ENCODE results near the gene APBB1IP. TPM values are rescaled to one million over a fixed set of nuclear protein-coding genes. Genes with fewer than 3 reads are reported as not detected.

APBB1IP gene

DNA sequence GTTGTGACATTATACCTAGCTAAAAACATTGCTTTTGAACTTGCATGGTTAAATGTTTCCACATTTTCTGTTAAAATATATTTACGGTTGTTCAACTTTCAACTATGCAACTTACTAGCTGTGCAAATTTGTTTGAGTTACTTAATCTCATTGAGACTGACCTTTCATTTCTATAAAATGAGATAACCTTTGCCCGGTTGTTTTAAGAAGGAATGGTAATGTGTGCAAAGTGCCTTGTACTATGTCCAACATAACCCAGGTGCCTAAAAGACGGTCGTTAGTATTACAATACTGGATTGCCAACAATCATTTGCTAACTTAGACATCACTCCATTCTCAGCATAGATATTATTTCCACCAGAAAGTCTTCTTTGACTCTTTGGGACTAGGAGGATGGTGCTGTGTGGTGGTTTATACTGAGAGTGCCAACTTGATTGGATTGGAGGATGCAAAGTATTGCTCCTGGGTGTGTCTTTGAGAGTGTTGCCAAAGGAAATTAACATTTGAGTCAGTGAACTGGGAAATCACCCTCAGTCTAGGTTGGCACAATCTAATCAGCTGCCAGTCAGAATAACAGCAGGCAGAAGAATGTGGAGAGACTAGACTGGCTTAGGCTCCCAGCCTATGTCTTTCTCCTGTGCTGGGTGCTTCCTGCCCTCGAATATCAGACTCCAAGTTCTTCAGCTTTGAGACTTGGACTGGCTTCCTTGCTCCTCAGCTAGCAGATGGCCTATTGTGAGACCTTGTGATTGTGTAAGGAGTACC, 174.2 kb downstream of the APBB1IP start:
- H3K4ac ChIP-seq (ENCODE audit: low read length) = no peak overlapping the region
- H3K4me3 ChIP-seq (ENCODE audit: low read length in 2 of 2) = no peak overlapping the region
- H4K8ac ChIP-seq (ENCODE audit: low read depth, low read length) = no peak overlapping the region
- no peaks in the 10 kb centered on the region for H3K4me1 ChIP-seq (ENCODE audit: control insufficient read depth in 2 of 2, insufficient read depth in 1 of 2, low read depth in 1 of 2, low read length in 2 of 2)
- DNase-seq (ENCODE audit: low spot score) = no peak
- H3K9ac ChIP-seq (ENCODE audit: low read depth, low read length, poor library complexity) = no peak overlapping the region
- H3K18ac ChIP-seq (ENCODE audit: low read length) = no peak overlapping the region
- no peaks in the 10 kb centered on the region for H3K9me3 ChIP-seq (replicated peaks in 1 of 2; ENCODE audit: control insufficient read depth in 2 of 2, insufficient read depth in 1 of 2, low read depth in 1 of 2, low read length in 2 of 2)
- H3K14ac ChIP-seq (ENCODE audit: low read length) = no peak overlapping the region
- H3K4me2 ChIP-seq (ENCODE audit: insufficient read depth, low read length, poor library complexity, severe bottlenecking) = no peak overlapping the region
- H2BK5ac ChIP-seq (ENCODE audit: low read length) = no peak overlapping the region
- H3K23ac ChIP-seq (ENCODE audit: low read depth, low read length, poor library complexity) = no peak overlapping the region
- no CpG with 5 or more reads among the region's 5 CpGs for WGBS, 2 donors (ENCODE audit: extremely low coverage in 2 of 2, insufficient read length in 2 of 2, insufficient replicate concordance in 1 of 2)
- no peak overlapping the region for H2AFZ ChIP-seq (ENCODE audit: low read length)
- no peak overlapping the region for H3K27ac ChIP-seq (replicated peaks; ENCODE audit: low read length)
- H2BK120ac ChIP-seq (ENCODE audit: low read depth, low read length) = no peak overlapping the region
- H4K91ac ChIP-seq (ENCODE audit: low read depth, low read length, poor library complexity) = no peak overlapping the region
- no peak overlapping the region for H2AK5ac ChIP-seq (ENCODE audit: low read depth, low read length)
- no peak overlapping the region for H2BK12ac ChIP-seq (ENCODE audit: low read length)
- H3K36me3 ChIP-seq (replicated peaks in 1 of 2; ENCODE audit: control insufficient read depth in 2 of 2, insufficient read depth in 2 of 2, low read length in 2 of 2) = no peaks in the 10 kb centered on the region
- H3K79me1 ChIP-seq (ENCODE audit: low read depth, low read length) = no peaks in the 10 kb centered on the region
- H2BK15ac ChIP-seq (ENCODE audit: low read length) = no peak overlapping the region
- H3K27me3 ChIP-seq (ENCODE audit: control insufficient read depth in 3 of 3, insufficient read depth in 3 of 3, low read depth in 1 of 3, low read length in 3 of 3) = no peaks in the 10 kb centered on the region

Small RNAs within 50 kb of the gene (small RNA-seq; reads per million reads assigned to genes)
- gene RNA5SP307 (ENCODE audit: insufficient read depth) = not detected
